Measurements from ENCODE around the gene AFF2.

The AFF2 gene

DNA sequence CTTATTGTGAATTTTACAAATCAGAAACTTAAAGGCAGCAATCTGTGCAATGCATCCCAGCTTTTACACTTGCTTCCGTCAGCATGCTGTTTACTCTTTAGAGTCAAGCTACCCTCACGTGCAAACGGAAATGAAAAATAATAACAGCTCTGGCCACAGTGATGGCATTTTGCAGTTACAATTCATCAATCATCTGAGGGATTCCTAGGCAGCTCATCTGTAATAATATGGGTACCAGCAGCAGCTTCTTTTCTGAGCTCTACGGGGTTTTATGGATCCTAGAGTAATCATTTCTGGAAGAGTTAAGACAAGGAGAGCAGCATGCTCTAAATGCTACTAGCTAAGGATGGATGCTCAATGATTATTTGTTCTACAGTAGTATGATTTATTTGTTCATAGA is 313.6 kb downstream of the AFF2 start:
- Histone ChIP-seq H3K4me1 (ENCODE audit: control insufficient read depth in 1 of 2, insufficient read depth in 1 of 2, low read depth in 1 of 2, low read length in 1 of 2) (peaks cover 4 to 10% of the 10 kb centered on the region in 2 experiments), H3K4me3 (ENCODE audit: low read depth in 1 of 2, low read length in 1 of 2) (no peak overlapping the region), H3K9me3 (no peaks in the 10 kb centered on the region), H3K36me3 (no peaks in the 10 kb centered on the region), H3K27me3 (no peaks in the 10 kb centered on the region), H3K27ac (no peak overlapping the region)
- TF ChIP-seq, protein P1, sequence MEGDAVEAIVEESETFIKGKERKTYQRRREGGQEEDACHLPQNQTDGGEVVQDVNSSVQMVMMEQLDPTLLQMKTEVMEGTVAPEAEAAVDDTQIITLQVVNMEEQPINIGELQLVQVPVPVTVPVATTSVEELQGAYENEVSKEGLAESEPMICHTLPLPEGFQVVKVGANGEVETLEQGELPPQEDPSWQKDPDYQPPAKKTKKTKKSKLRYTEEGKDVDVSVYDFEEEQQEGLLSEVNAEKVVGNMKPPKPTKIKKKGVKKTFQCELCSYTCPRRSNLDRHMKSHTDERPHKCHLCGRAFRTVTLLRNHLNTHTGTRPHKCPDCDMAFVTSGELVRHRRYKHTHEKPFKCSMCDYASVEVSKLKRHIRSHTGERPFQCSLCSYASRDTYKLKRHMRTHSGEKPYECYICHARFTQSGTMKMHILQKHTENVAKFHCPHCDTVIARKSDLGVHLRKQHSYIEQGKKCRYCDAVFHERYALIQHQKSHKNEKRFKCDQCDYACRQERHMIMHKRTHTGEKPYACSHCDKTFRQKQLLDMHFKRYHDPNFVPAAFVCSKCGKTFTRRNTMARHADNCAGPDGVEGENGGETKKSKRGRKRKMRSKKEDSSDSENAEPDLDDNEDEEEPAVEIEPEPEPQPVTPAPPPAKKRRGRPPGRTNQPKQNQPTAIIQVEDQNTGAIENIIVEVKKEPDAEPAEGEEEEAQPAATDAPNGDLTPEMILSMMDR (IDR thresholded peaks at IDR 0.05) = no peak

DNA sequence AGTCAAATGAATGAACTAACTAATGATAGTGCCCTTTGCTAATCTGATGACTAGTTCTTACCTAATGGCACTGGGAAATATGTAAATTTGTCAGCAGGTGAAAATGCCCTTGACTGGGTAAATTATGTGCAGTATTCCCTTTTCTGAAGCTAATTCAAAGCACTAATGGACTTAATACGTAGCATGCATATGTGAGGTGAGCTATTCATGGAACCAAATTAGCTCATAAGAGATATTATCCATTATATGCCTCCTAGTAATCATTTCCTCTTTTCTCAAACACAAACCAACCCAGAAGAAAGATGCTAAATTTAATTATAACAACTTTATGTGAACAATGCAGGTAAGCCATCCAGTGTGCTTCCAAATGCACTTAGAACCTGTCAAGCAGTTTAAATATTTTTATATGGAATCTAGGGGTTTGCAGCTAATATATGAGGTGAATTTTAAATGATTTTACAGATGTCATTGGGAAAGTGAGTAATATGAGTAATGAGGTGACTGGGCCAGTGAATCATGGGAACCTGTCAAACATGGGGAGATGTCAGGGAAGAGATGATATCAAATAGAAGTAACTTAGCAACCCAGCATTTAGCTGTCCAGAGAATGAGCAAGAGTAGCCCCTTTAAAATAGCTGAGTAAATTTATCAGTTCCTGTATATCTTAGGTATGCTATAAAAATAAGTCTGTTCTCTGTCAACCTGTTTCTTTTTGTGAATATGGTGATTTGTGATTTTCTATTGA is 315.0 kb downstream of the AFF2 start:
- TF ChIP-seq, protein P1 (IDR thresholded peaks at IDR 0.05) = no peak
- Histone ChIP-seq H3K4me3 (ENCODE audit: low read depth in 1 of 2, low read length in 1 of 2) (no peak overlapping the region), H3K9me3 (no peaks in the 10 kb centered on the region), H3K27ac (peak overlapping the region; percentile 29), H3K36me3 (no peaks in the 10 kb centered on the region), H3K27me3 (no peaks in the 10 kb centered on the region), H3K4me1 (ENCODE audit: control insufficient read depth in 1 of 2, insufficient read depth in 1 of 2, low read depth in 1 of 2, low read length in 1 of 2) (peaks cover 4 to 10% of the 10 kb centered on the region in 2 experiments)

DNA sequence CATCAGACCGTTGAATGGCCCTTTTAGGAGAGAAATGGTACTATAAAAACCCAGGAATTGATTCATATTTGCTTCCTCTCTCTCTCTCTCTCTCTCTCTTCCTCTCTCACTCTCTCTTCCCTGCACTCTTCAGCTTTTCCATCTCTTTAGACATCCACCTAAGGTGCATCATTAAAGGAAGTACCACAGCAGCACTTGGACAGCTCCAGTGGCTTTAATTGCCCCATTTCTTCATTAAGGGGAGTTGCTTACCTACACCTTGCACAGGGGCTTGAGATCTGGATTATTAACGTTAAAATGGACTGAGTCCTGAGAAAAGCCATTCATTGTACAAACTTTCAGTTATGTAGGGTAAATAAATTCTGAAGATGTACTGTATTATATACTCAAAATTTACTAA is 323.6 kb downstream of the AFF2 start:
- Histone ChIP-seq H3K9me3 (no peaks in the 10 kb centered on the region), H3K4me3 (ENCODE audit: low read depth in 1 of 2, low read length in 1 of 2) (no peak overlapping the region), H3K36me3 (no peaks in the 10 kb centered on the region), H3K27ac (no peak overlapping the region), H3K4me1 (ENCODE audit: control insufficient read depth in 1 of 2, insufficient read depth in 1 of 2, low read depth in 1 of 2, low read length in 1 of 2) (no peaks in the 10 kb centered on the region), H3K27me3 (no peaks in the 10 kb centered on the region)
- TF ChIP-seq, protein P1 (IDR thresholded peaks at IDR 0.05) = no peak

DNA sequence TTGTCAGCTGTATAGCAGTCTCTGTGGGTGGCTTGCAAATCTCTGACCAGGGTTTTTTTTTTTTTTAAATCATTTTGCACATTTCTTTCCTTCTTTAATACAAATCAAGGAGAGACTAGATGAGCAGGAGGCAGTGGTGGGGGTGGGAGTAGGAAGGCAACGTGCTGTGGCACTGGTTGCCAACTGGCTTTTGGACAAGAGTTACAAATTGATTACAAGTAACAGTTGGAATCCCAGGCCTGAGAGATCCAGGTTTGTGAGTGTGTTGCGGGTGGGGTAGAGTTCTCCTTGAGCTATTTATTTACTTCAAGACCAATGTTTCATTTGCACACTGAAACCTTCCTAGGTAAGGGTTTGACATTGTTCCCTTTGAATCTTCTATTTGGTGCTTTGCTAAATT is 325.3 kb downstream of the AFF2 start:
- Histone ChIP-seq H3K4me1 (ENCODE audit: control insufficient read depth in 1 of 2, insufficient read depth in 1 of 2, low read depth in 1 of 2, low read length in 1 of 2) (no peaks in the 10 kb centered on the region), H3K36me3 (no peaks in the 10 kb centered on the region), H3K4me3 (ENCODE audit: low read depth in 1 of 2, low read length in 1 of 2) (no peak overlapping the region), H3K27ac (no peak overlapping the region), H3K9me3 (no peaks in the 10 kb centered on the region), H3K27me3 (no peaks in the 10 kb centered on the region)
- TF ChIP-seq, protein P1 (IDR thresholded peaks at IDR 0.05) = no peak

DNA sequence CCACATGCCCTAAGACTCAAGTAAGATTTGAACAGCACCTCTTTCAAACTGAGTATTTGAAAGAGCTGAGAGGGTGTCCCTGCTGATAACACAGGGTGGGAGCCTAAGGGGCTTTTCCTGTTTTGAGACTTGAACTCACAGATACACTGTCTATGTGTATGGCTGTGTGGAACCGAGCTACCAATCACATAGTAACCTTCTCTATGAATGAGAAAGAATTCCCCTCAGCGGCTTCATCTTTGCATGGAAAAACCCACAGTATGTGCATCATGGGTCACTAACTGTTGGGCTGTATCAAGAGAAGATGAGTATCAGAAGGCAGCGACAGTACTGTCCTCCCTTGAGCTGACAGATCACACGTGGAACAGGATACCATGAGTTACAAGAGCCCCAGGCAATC is 336.3 kb downstream of the AFF2 start:
- Histone ChIP-seq H3K4me1 (ENCODE audit: control insufficient read depth in 1 of 2, insufficient read depth in 1 of 2, low read depth in 1 of 2, low read length in 1 of 2) (no peaks in the 10 kb centered on the region), H3K9me3 (no peaks in the 10 kb centered on the region), H3K4me3 (ENCODE audit: low read depth in 1 of 2, low read length in 1 of 2) (no peak overlapping the region), H3K27ac (no peak overlapping the region), H3K27me3 (no peaks in the 10 kb centered on the region), H3K36me3 (no peaks in the 10 kb centered on the region)
- TF ChIP-seq, protein P1 (IDR thresholded peaks at IDR 0.05) = no peak
